CD8-positive, alpha-beta memory T cell (primary cell): Measurements from ENCODE around the gene MAGI1. TPM values are rescaled to one million over a fixed set of nuclear protein-coding genes. Genes with fewer than 3 reads are reported as not detected.

Experiments
- CTCF ChIA-PET: fragments of 350-600 bp; sonication (Branson Sonifier 250); formaldehyde crosslinking; loops from one replicate; lab custom pipeline; 2021; ENCODE audit warnings: antibody characterized with exemption; lab: Charles Lee
- POLR2A ChIA-PET: fragments of 350-600 bp; sonication (Branson Sonifier 250); formaldehyde crosslinking; loops from one replicate; lab custom pipeline; 2021; ENCODE audit warnings: antibody characterized with exemption; lab: Charles Lee
- DNase-seq, 5 donors: peaks; one replicate each; pipeline versions ENCODE4 v3.0.0 to v3.0.0-alpha.2; 2020 to 2022; ENCODE audit warnings: mixed read lengths in 1 of 5
- H3K27ac ChIP-seq: one replicate; pipeline ENCODE4 v1.7.0; 2013; ENCODE audit warnings: low read depth, mild to moderate bottlenecking, low read length, moderate library complexity
- H3K27me3 ChIP-seq: 2 replicates; pipeline ENCODE4 v1.7.0; 2013; ENCODE audit warnings: low read length, mild to moderate bottlenecking; ENCODE audit not compliant: insufficient read depth, poor library complexity, severe bottlenecking
- H3K36me3 ChIP-seq: 2 replicates; pipeline ENCODE4 v1.7.0; 2013; ENCODE audit warnings: mild to moderate bottlenecking, low read length, moderate library complexity; ENCODE audit not compliant: insufficient read depth
- H3K4me1 ChIP-seq: 2 replicates; pipeline ENCODE4 v1.7.0; 2013; ENCODE audit warnings: mild to moderate bottlenecking, low read length, moderate library complexity; ENCODE audit not compliant: insufficient read depth
- H3K4me3 ChIP-seq: 2 replicates; pipeline ENCODE4 v1.7.0; 2013; ENCODE audit warnings: mild to moderate bottlenecking, low read length
- H3K9me3 ChIP-seq: 2 replicates; pipeline ENCODE4 v1.7.0; 2013; ENCODE audit warnings: mild to moderate bottlenecking, low read length
- H3K27ac Mint-ChIP-seq, 8 donors: one replicate each; pipeline ENCODE4 v1.8.0; 2020 to 2021; ENCODE audit warnings: mixed read lengths in 8 of 8, mild to moderate bottlenecking in 6 of 8, inconsistent platforms in 3 of 8, moderate library complexity in 3 of 8
- H3K27me3 Mint-ChIP-seq, 2 donors: one replicate each; pipeline ENCODE4 v1.8.0; 2020 to 2021; ENCODE audit warnings: mixed read lengths in 2 of 2, mild to moderate bottlenecking in 1 of 2, moderate library complexity in 1 of 2
- H3K36me3 Mint-ChIP-seq, 3 donors: one replicate each; pipeline ENCODE4 v1.8.0; 2020 to 2021; ENCODE audit warnings: mixed read lengths in 3 of 3, inconsistent platforms in 1 of 3, mild to moderate bottlenecking in 1 of 3
- H3K4me1 Mint-ChIP-seq, 3 donors: one replicate each; pipeline ENCODE4 v1.8.0; 2020 to 2021; ENCODE audit warnings: mixed read lengths in 3 of 3, inconsistent platforms in 1 of 3, mild to moderate bottlenecking in 1 of 3
- H3K4me3 Mint-ChIP-seq, 7 donors: one replicate each; pipeline ENCODE4 v1.8.0; 2020 to 2021; ENCODE audit warnings: mixed read lengths in 7 of 7, mild to moderate bottlenecking in 6 of 7, moderate library complexity in 4 of 7, inconsistent platforms in 2 of 7
- H3K9me3 Mint-ChIP-seq, 5 donors: one replicate each; pipeline ENCODE4 v1.8.0; 2020 to 2022; ENCODE audit warnings: mixed read lengths in 5 of 5, mild to moderate bottlenecking in 3 of 5, moderate library complexity in 2 of 5, inconsistent platforms in 1 of 5
- polyA plus RNA-seq: library from polyadenylated mRNA; unstranded; fragments of 300-500 nt; fragmentation: Illumina TruSeq; gene quantifications from one replicate; pipeline ENCODE4 v1.2.3, GENCODE V29; 2021
- total RNA-seq, 2 experiments: library from RNA; stranded (reverse); gene quantifications; one replicate each; pipeline ENCODE4 v1.2.3, GENCODE V29; 2021

The MAGI1 gene
- total and polyA plus RNA-seq, 3 experiments from 2014 or later: 0.15 to 0.42 TPM; not detected in 1

- no peaks in the 10 kb centered on the region for H3K27me3 ChIP-seq
- H3K9me3 ChIP-seq: no peaks in the 10 kb centered on the region
- Mint-ChIP-seq H3K36me3 (no peaks in the 10 kb centered on the region), H3K9me3 (peaks cover 0 to 7% (median 3%) of the 10 kb centered on the region in 5 donors), H3K27me3 (no peaks in the 10 kb centered on the region), H3K4me3 (no peak overlapping the region), H3K27ac (no peak overlapping the region), H3K4me1 (no peaks in the 10 kb centered on the region)
- POLR2A ChIA-PET: no interaction called here
- CTCF ChIA-PET: no interaction called here
- no peak overlapping the region for H3K4me3 ChIP-seq
- no peaks in the 10 kb centered on the region for H3K36me3 ChIP-seq
- no peaks in the 10 kb centered on the region for H3K4me1 ChIP-seq
- H3K27ac ChIP-seq: no peak overlapping the region
- no peak for DNase-seq
Measured at GRCh38 chr3:65660000-65660598, 378.6 kb downstream of the MAGI1 start.

GRCh38 chr3:65659396-65659795 is 379.3 kb downstream of the MAGI1 start:
- H3K36me3 Mint-ChIP-seq: no peaks in the 10 kb centered on the region
- H3K4me1 Mint-ChIP-seq: no peaks in the 10 kb centered on the region
- H3K4me3 Mint-ChIP-seq: no peak overlapping the region
- H3K27ac Mint-ChIP-seq: no peak overlapping the region
- H3K36me3 ChIP-seq: no peaks in the 10 kb centered on the region
- ChIA-PET POLR2A (no interaction called here), CTCF (no interaction called here)
- H3K27me3 ChIP-seq: no peaks in the 10 kb centered on the region
- H3K9me3 ChIP-seq: no peaks in the 10 kb centered on the region
- no peak overlapping the region for H3K27ac ChIP-seq
- no peak overlapping the region for H3K4me3 ChIP-seq
- DNase-seq: no peak
- no peaks in the 10 kb centered on the region for H3K4me1 ChIP-seq
- no peaks in the 10 kb centered on the region for H3K27me3 Mint-ChIP-seq
- H3K9me3 Mint-ChIP-seq: peaks cover 0 to 11% (median 3%) of the 10 kb centered on the region in 5 donors

- no peak for DNase-seq
- H3K4me1 ChIP-seq: no peaks in the 10 kb centered on the region
- H3K9me3 ChIP-seq: no peaks in the 10 kb centered on the region
- Mint-ChIP-seq H3K27ac (no peak overlapping the region), H3K4me1 (no peaks in the 10 kb centered on the region), H3K4me3 (no peak overlapping the region), H3K27me3 (no peaks in the 10 kb centered on the region), H3K36me3 (no peaks in the 10 kb centered on the region), H3K9me3 (peaks cover 0 to 11% (median 3%) of the 10 kb centered on the region in 5 donors)
- POLR2A ChIA-PET: no interaction called here
- no peak overlapping the region for H3K27ac ChIP-seq
- H3K36me3 ChIP-seq: no peaks in the 10 kb centered on the region
- no peak overlapping the region for H3K4me3 ChIP-seq
- CTCF ChIA-PET: no interaction called here
- no peaks in the 10 kb centered on the region for H3K27me3 ChIP-seq
Measured at GRCh38 chr3:65658401-65658800, 380.3 kb downstream of the MAGI1 start.

GRCh38 chr3:65655061-65655460 is 383.7 kb downstream of the MAGI1 start:
- H3K4me1 Mint-ChIP-seq: no peaks in the 10 kb centered on the region
- H3K4me3 ChIP-seq: no peak overlapping the region
- no peaks in the 10 kb centered on the region for H3K36me3 Mint-ChIP-seq
- no peaks in the 10 kb centered on the region for H3K9me3 ChIP-seq
- ChIA-PET POLR2A (no interaction called here), CTCF (no interaction called here)
- H3K27me3 Mint-ChIP-seq: no peaks in the 10 kb centered on the region
- H3K27me3 ChIP-seq: no peaks in the 10 kb centered on the region
- no peak overlapping the region for H3K4me3 Mint-ChIP-seq
- H3K4me1 ChIP-seq: no peaks in the 10 kb centered on the region
- H3K27ac Mint-ChIP-seq: no peak overlapping the region
- no peak for DNase-seq
- H3K36me3 ChIP-seq: no peaks in the 10 kb centered on the region
- H3K27ac ChIP-seq: no peak overlapping the region
- H3K9me3 Mint-ChIP-seq: peaks cover 0 to 17% (median 5%) of the 10 kb centered on the region in 5 donors

- no peaks in the 10 kb centered on the region for H3K27me3 Mint-ChIP-seq
- CTCF ChIA-PET: no interaction called here
- H3K27ac Mint-ChIP-seq: no peak overlapping the region
- no peak overlapping the region for H3K4me3 ChIP-seq
- H3K4me1 ChIP-seq: no peaks in the 10 kb centered on the region
- no peak overlapping the region for H3K27ac ChIP-seq
- no peaks in the 10 kb centered on the region for H3K36me3 Mint-ChIP-seq
- H3K27me3 ChIP-seq: no peaks in the 10 kb centered on the region
- no peaks in the 10 kb centered on the region for H3K36me3 ChIP-seq
- H3K9me3 ChIP-seq: no peaks in the 10 kb centered on the region
- DNase-seq: no peak
- POLR2A ChIA-PET: no interaction called here
- no peak overlapping the region for H3K4me3 Mint-ChIP-seq
- peaks cover 0 to 14% (median 6%) of the 10 kb centered on the region in 5 donors for H3K9me3 Mint-ChIP-seq
- no peaks in the 10 kb centered on the region for H3K4me1 Mint-ChIP-seq
Measured at GRCh38 chr3:65653731-65654130, 385.0 kb downstream of the MAGI1 start.

GRCh38 chr3:65650247-65650646 is 388.5 kb downstream of the MAGI1 start:
- Histone ChIP-seq H3K9me3 (no peaks in the 10 kb centered on the region), H3K27ac (no peak overlapping the region), H3K4me3 (no peak overlapping the region), H3K4me1 (no peaks in the 10 kb centered on the region), H3K27me3 (no peaks in the 10 kb centered on the region), H3K36me3 (no peaks in the 10 kb centered on the region)
- Mint-ChIP-seq H3K9me3 (peaks cover 12 to 35% (median 16%) of the 10 kb centered on the region in 5 donors), H3K4me1 (no peaks in the 10 kb centered on the region), H3K4me3 (no peak overlapping the region), H3K27me3 (no peaks in the 10 kb centered on the region), H3K27ac (no peak overlapping the region), H3K36me3 (no peaks in the 10 kb centered on the region)
- ChIA-PET POLR2A (no interaction called here), CTCF (no interaction called here)
- DNase-seq: no peak

- peaks cover 12 to 36% (median 17%) of the 10 kb centered on the region in 5 donors for H3K9me3 Mint-ChIP-seq
- ChIA-PET CTCF (no interaction called here), POLR2A (no interaction called here)
- no peaks in the 10 kb centered on the region for H3K27me3 Mint-ChIP-seq
- no peaks in the 10 kb centered on the region for H3K4me1 ChIP-seq
- H3K4me1 Mint-ChIP-seq: no peaks in the 10 kb centered on the region
- no peak overlapping the region for H3K4me3 ChIP-seq
- H3K36me3 ChIP-seq: no peaks in the 10 kb centered on the region
- H3K9me3 ChIP-seq: no peaks in the 10 kb centered on the region
- no peaks in the 10 kb centered on the region for H3K27me3 ChIP-seq
- no peak for DNase-seq
- no peak overlapping the region for H3K4me3 Mint-ChIP-seq
- no peak overlapping the region for H3K27ac Mint-ChIP-seq
- H3K27ac ChIP-seq: no peak overlapping the region
- no peaks in the 10 kb centered on the region for H3K36me3 Mint-ChIP-seq
Measured at GRCh38 chr3:65647369-65647768, 391.3 kb downstream of the MAGI1 start.

GRCh38 chr3:65642883-65643282 is 395.8 kb downstream of the MAGI1 start:
- H3K4me3 ChIP-seq: no peak overlapping the region
- ChIA-PET POLR2A (no interaction called here), CTCF (no interaction called here)
- H3K27ac ChIP-seq: no peak overlapping the region
- H3K36me3 ChIP-seq: no peaks in the 10 kb centered on the region
- no peaks in the 10 kb centered on the region for H3K27me3 ChIP-seq
- no peak overlapping the region for H3K4me3 Mint-ChIP-seq
- peaks cover 15 to 29% (median 21%) of the 10 kb centered on the region in 5 donors for H3K9me3 Mint-ChIP-seq
- no peaks in the 10 kb centered on the region for H3K4me1 ChIP-seq
- DNase-seq: no peak
- no peaks in the 10 kb centered on the region for H3K27me3 Mint-ChIP-seq
- no peaks in the 10 kb centered on the region for H3K9me3 ChIP-seq
- no peak overlapping the region for H3K27ac Mint-ChIP-seq
- no peaks in the 10 kb centered on the region for H3K36me3 Mint-ChIP-seq
- H3K4me1 Mint-ChIP-seq: no peaks in the 10 kb centered on the region
